GM06990 (cell line): ENCODE measurements around the gene SRP68.

Experiments used
- DNase-seq: peaks from one replicate; pipeline ENCODE4 v3.0.0-alpha.2; 2011; ENCODE audit not compliant: insufficient read length; ENCODE audit errors: extremely low read depth
- H3K27me3 ChIP-seq: replicated peaks from 2 replicates; pipeline ENCODE4 v1.6.0; 2011; ENCODE audit warnings: low read length; ENCODE audit not compliant: control insufficient read depth, insufficient read depth
- H3K36me3 ChIP-seq: 2 replicates; pipeline ENCODE4 v1.5.1; 2011; ENCODE audit warnings: low read length; ENCODE audit not compliant: control insufficient read depth, insufficient read depth
- H3K4me3 ChIP-seq: replicated peaks from 2 replicates; pipeline ENCODE4 v1.5.1; 2011; ENCODE audit warnings: low read depth, mild to moderate bottlenecking, control low read depth, low read length
- CTCF ChIP-seq: IDR thresholded peaks from 2 replicates; pipeline ENCODE4 v1.5.1; 2011; ENCODE audit warnings: low read length, control low read depth, mild to moderate bottlenecking, inconsistent platforms; ENCODE audit not compliant: insufficient read depth, poor library complexity, severe bottlenecking

The SRP68 gene

GRCh38 chr17:76038050-76038449, 34.3 kb downstream of the SRP68 start:
- TF ChIP-seq CTCF = no peak
- Histone ChIP-seq H3K4me3 (no peak overlapping the region), H3K27me3 (no peaks in the 10 kb centered on the region), H3K36me3 (peaks cover 27% of the 10 kb centered on the region)
- no peak for DNase-seq

- no peak for TF ChIP-seq CTCF
- no peak for DNase-seq
- peaks cover 19% of the 10 kb centered on the region for H3K36me3 ChIP-seq
Observed at GRCh38 chr17:76036497-76037261, 35.6 kb downstream of the SRP68 start.

GRCh38 chr17:76034428-76035350, 37.6 kb downstream of the SRP68 start:
- no peak overlapping the region for H3K4me3 ChIP-seq

More at GRCh38 chr17:76036497-76037261, 35.6 kb downstream of the SRP68 start:
- H3K4me3 ChIP-seq = no peak overlapping the region
- no peaks in the 10 kb centered on the region for H3K27me3 ChIP-seq

GRCh38 chr17:76033139-76033538, 39.2 kb downstream of the SRP68 start:
- no peak for TF ChIP-seq CTCF
- Histone ChIP-seq H3K4me3 (no peak overlapping the region), H3K36me3 (no peaks in the 10 kb centered on the region; the same call in 1 of the 2 replicates), H3K27me3 (no peaks in the 10 kb centered on the region)
- no peak for DNase-seq

More at GRCh38 chr17:76034428-76035350, 37.6 kb downstream of the SRP68 start:
- no peak for DNase-seq
- Histone ChIP-seq H3K36me3 (peaks cover 6% of the 10 kb centered on the region), H3K27me3 (no peaks in the 10 kb centered on the region)
- TF ChIP-seq CTCF = no peak

- H3K4me3 ChIP-seq = no peak overlapping the region
- TF ChIP-seq CTCF = no peak
- no peak for DNase-seq
- no peaks in the 10 kb centered on the region for H3K36me3 ChIP-seq
- no peaks in the 10 kb centered on the region for H3K27me3 ChIP-seq
Observed at GRCh38 chr17:76032780-76033108, 39.6 kb downstream of the SRP68 start.
